Measurements from ENCODE around the gene SLC6A8. TPM values are rescaled to one million over a fixed set of nuclear protein-coding genes. Genes with fewer than 3 reads are reported as not detected.
"Not testable (repeated sequence)": the region's sequence is repeated elsewhere in the genome, so short reads cannot be mapped to it uniquely, and the experiment has no call there.

SLC6A8 gene
- polyA plus RNA-seq, 1 experiment, result 6.9 TPM

DNA sequence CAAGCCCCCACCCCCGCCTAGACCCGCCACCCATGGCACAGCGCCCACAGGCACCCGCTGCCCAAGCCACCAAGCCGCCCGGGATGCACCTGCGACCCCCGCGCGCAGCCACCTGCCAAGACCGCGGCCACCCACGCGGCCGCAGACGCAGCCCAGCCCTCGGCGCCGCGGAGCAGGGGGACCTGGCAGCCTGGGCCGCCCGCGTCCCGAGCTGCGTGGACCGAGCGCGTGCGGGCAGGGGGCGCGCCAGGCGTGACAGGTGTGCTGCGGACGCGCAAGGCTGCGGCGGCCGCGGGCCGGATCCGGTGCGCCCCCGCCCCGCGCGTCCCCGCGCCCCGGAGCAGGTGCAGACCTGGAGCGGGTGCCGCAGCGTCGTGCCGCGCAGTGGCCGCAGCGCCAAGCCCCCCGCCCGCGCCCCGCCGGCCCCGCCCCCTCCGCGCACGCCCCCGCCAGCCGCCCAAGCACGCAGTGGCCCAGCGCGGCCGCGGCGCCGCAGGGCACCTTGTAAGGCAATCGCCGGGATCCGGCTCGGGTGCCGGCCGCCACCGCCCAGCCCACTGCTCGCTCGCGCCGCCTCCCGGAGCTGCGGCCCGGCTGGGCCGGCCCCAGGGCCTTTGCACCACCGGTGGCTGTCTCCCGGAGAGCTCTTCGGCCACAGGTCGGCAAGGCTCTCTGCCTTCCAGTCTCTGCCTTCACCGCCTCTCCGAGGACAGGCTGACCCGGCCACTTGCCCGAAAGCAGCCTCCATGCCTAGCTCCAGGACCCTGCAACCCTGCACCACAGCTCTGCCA lies 14.1 kb upstream of the SLC6A8 start, which contains the start of gene PNCK:
Gene PNCK (minus strand): TSS at position 386 of the 791 bp plus-strand sequence. CDS start 737 bp downstream, outside the sequence.
- Histone ChIP-seq H3K9me3 (ENCODE audit: control insufficient read depth, insufficient read depth, low read length) (no peaks in the 10 kb centered on the region; the same call in 1 of the 2 replicates), H3K4me3 (ENCODE audit: low read depth, low read length) (no peak within 1 kb of the TSS), H3K27ac (ENCODE audit: low read depth, low read length) (no peak within 1 kb of the TSS), H3K27me3 (ENCODE audit: control insufficient read depth, insufficient read depth, low read length) (peaks cover 9% of the 10 kb centered on the region)
- CTCF ChIA-PET, result no interaction called here
- TF ChIP-seq, protein P1, sequence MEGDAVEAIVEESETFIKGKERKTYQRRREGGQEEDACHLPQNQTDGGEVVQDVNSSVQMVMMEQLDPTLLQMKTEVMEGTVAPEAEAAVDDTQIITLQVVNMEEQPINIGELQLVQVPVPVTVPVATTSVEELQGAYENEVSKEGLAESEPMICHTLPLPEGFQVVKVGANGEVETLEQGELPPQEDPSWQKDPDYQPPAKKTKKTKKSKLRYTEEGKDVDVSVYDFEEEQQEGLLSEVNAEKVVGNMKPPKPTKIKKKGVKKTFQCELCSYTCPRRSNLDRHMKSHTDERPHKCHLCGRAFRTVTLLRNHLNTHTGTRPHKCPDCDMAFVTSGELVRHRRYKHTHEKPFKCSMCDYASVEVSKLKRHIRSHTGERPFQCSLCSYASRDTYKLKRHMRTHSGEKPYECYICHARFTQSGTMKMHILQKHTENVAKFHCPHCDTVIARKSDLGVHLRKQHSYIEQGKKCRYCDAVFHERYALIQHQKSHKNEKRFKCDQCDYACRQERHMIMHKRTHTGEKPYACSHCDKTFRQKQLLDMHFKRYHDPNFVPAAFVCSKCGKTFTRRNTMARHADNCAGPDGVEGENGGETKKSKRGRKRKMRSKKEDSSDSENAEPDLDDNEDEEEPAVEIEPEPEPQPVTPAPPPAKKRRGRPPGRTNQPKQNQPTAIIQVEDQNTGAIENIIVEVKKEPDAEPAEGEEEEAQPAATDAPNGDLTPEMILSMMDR (IDR thresholded peaks at IDR 0.05; ENCODE audit: low read depth, low read length), result no peak
- POLR2A ChIA-PET, result no interaction called here
- DNase-seq (ENCODE audit: low read depth, low spot score), result no peak

DNA sequence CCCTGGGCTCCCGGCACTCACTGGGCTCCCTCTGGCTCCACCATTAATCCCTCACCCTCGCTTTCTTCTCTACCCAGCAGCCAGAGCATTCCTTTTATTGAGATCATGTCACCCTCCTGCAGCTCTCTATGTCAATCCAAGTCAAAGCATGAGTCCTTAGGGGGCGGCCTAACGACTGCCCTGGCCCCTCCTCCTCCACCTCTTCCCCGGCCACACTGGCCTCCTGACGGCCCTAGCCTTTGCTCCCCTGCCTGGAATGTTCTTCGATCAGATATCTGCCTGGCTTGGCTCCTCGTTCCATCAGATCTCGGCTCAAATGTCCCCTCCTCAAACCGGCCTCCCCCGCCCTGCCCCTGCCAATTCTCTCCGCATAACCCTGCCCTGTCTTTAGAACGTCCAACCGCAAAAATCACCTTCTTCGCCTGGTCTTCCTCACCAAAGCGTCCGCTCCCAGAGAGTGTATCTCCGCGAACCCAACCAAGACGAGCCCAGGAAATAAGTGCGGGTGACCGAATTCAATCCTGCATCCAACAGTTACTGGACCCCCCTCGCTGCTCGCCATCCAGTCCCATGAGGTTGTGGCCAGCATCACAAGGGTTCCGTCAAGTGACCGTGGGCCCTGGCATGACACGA lies 13.4 kb upstream of the SLC6A8 start:
- H3K27me3 ChIP-seq (ENCODE audit: control insufficient read depth, insufficient read depth, low read length), result peaks cover 9% of the 10 kb centered on the region
- TF ChIP-seq, protein P1 (IDR thresholded peaks at IDR 0.05; ENCODE audit: low read depth, low read length), result no peak
- ChIA-PET CTCF (no interaction called here), POLR2A (no interaction called here)
- no peak overlapping the region for H3K4me3 ChIP-seq (ENCODE audit: low read depth, low read length)
- no peaks in the 10 kb centered on the region for H3K9me3 ChIP-seq (ENCODE audit: control insufficient read depth, insufficient read depth, low read length)
- no peak overlapping the region for H3K27ac ChIP-seq (ENCODE audit: low read depth, low read length)
- DNase-seq (ENCODE audit: low read depth, low spot score), result no peak

DNA sequence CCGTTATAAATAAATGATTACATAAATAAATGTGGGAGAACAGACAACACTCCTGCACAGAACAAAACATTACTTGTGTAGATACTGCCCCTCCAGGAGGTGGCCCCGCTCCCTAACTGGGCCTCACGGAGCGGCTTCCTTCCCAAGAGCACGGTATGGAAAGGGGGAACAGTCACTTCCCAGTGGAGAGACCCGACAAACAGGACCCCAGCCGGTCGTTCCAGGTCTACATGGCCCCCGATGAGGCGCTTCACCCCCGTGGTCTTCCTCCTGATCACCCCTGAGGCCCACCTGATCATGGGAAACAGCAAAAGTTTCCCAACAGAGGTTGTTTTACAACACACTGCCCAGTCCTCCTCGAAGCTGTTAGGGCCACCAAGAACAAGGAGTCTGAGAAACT lies 6.6 kb upstream of the SLC6A8 start:
- CTCF ChIA-PET, result no interaction called here
- POLR2A ChIA-PET, result no interaction called here
- Histone ChIP-seq H3K4me3 (ENCODE audit: low read depth, low read length) (no peak overlapping the region), H3K27ac (ENCODE audit: low read depth, low read length) (no peak overlapping the region), H3K27me3 (ENCODE audit: control insufficient read depth, insufficient read depth, low read length) (no peaks in the 10 kb centered on the region), H3K9me3 (ENCODE audit: control insufficient read depth, insufficient read depth, low read length) (peaks cover 3% of the 10 kb centered on the region)
- TF ChIP-seq, protein P1 (IDR thresholded peaks at IDR 0.05; ENCODE audit: low read depth, low read length), result no peak
- DNase-seq (ENCODE audit: low read depth, low spot score), result no peak

DNA sequence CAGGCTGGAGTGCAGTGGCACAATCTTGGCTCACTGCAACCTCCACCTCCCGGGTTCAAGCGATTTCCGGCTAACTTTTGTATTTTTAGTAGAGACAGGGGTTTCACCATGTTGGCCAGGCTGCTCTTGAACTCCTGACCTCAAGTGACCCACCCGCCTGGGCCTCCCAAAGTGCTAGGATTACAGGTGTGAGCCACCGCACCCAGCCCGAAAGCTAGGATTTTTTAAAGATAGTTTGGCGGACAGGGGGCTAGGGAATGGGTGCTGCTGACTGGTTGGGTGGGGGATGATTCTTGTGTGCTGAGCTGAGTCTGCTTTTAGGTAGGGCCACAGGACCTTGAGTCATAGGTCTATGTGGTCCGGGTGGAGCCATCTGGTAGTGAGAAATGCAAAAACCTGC lies 4.2 kb upstream of the SLC6A8 start:
- POLR2A ChIA-PET; DNase-seq (ENCODE audit: low read depth, low spot score): not testable (repeated sequence)
- CTCF ChIA-PET, result interaction anchor here (1.2 kb wide), 1 partner anchor 14 kb away, joined by 3 read pairs; no protein-coding TSS in a partner anchor

DNA sequence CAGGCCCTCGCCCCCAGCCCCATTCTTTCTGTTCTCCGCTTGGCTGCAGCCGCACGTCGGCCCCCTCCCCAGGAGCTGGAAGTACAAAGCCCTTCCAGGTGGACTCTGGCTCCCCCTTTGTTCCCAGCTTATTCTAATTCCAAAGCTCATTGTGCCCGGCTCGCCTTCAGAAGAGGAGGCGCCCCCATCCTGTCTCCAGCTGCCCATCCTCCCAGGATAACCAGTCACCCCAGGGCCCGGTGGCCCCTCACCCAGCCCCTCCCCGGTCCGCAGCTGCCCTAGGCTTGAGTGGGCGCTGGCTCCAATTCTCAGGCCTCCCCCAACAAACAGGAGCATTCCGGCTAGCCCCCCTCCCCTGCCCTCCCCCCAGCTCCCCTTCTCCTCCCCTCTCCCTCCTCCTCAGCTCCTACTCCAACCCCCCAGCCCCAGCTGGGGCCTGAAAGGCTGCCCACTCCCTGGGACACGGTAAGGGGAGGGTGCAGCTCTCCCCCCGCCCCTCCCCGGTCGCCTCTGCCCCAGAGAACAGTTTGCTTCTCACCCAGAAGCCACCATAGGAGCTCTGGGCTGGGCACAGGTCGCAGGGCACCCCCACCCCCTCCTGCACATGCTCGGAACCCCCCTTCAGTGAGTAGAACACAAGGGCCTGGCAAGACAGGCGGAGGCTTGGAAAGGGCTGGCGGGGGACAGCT lies 3.1 kb upstream of the SLC6A8 start:
- CTCF ChIA-PET, result interaction anchor here (1.2 kb wide), 1 partner anchor 16 kb away, joined by 3 read pairs; no protein-coding TSS in a partner anchor
- no peaks in the 10 kb centered on the region for H3K27me3 ChIP-seq (ENCODE audit: control insufficient read depth, insufficient read depth, low read length)
- no peak for DNase-seq (ENCODE audit: low read depth, low spot score)

More for the DNA sequence above, 4.2 kb upstream of the SLC6A8 start:
- H3K27ac ChIP-seq (ENCODE audit: low read depth, low read length); H3K27me3 ChIP-seq (ENCODE audit: control insufficient read depth, insufficient read depth, low read length); H3K4me3 ChIP-seq (ENCODE audit: low read depth, low read length); H3K9me3 ChIP-seq (ENCODE audit: control insufficient read depth, insufficient read depth, low read length): not testable (repeated sequence)

More for the DNA sequence above, 3.1 kb upstream of the SLC6A8 start:
- POLR2A ChIA-PET, result no interaction called here
- Histone ChIP-seq H3K4me3 (ENCODE audit: low read depth, low read length) (no peak overlapping the region), H3K9me3 (ENCODE audit: control insufficient read depth, insufficient read depth, low read length) (peaks cover 3% of the 10 kb centered on the region), H3K27ac (ENCODE audit: low read depth, low read length) (no peak overlapping the region)
- TF ChIP-seq, protein P1 (IDR thresholded peaks at IDR 0.05; ENCODE audit: low read depth, low read length), result no peak

Data from AG04450 (cell line).